Sigmoid colon (tissue), 7 donors: Measurements from ENCODE around the gene AMOTL2. TPM values are rescaled to one million over a fixed set of nuclear protein-coding genes. Genes with fewer than 3 reads are reported as not detected.

Source experiments
- DNase-seq: peaks from one replicate; pipeline ENCODE4 v3.0.0-alpha.2; 2019
- H3K27ac ChIP-seq, 4 donors: fragments of 200-600 bp; sonication (generic); one replicate each; pipeline ENCODE4 v1.5.1; 2016 to 2019; ENCODE audit warnings: mild to moderate bottlenecking in 1 of 4
- H3K27me3 ChIP-seq, 3 donors: fragments of 200-600 bp; sonication (generic); one replicate each; pipeline ENCODE4 v1.5.1; 2019; ENCODE audit warnings: mild to moderate bottlenecking in 1 of 3
- H3K36me3 ChIP-seq, 4 donors: fragments of 200-600 bp; sonication (generic); one replicate each; pipeline ENCODE4 v1.5.1; 2016 to 2019
- H3K4me1 ChIP-seq, 4 donors: fragments of 200-600 bp; sonication (generic); one replicate each; pipeline ENCODE4 v1.5.1; 2017 to 2019
- H3K4me3 ChIP-seq, 4 donors: fragments of 200-600 bp; sonication (generic); one replicate each; pipeline ENCODE4 v1.5.1; 2017 to 2019; ENCODE audit warnings: mild to moderate bottlenecking in 2 of 4, moderate library complexity in 1 of 4
- H3K9me3 ChIP-seq, 4 donors: fragments of 200-600 bp in 3 of 4; sonication (generic) in 3 of 4; one replicate each; pipeline versions ENCODE4 v1.5.1 to v1.6.1; 2013 to 2019
- CTCF ChIP-seq, 4 experiments: fragments of 450-650 bp in 3 of 4; fragments of 200-600 bp in 1 of 4; IDR thresholded peaks; one replicate each; pipeline ENCODE4 v1.5.1; 2016 to 2019; ENCODE audit warnings: antibody characterized with exemption in 4 of 4, mild to moderate bottlenecking in 3 of 4, moderate library complexity in 2 of 4
- EP300 ChIP-seq, 4 donors: sonication (generic); formaldehyde crosslinking; IDR thresholded peaks; one replicate each; pipeline ENCODE4 v1.6.1; 2017; ENCODE audit warnings: antibody characterized with exemption in 4 of 4
- POLR2A ChIP-seq, 2 donors: fragments of 450-650 bp; IDR thresholded peaks; one replicate each; pipeline ENCODE4 v1.6.1; 2016; ENCODE audit warnings: antibody characterized with exemption in 2 of 2, mild to moderate bottlenecking in 2 of 2, moderate library complexity in 2 of 2
- POLR2AphosphoS5 ChIP-seq, 4 donors: sonication (generic); formaldehyde crosslinking; IDR thresholded peaks; one replicate each; pipeline ENCODE4 v1.6.1; 2017; ENCODE audit warnings: antibody characterized with exemption in 4 of 4
- WGBS, 2 donors: extraction: QIAGEN DNeasy Blood & Tissue Kit; methylation state at CpG; one replicate each; pipeline ENCODE4 v1.1.7; 2013; 5-methylcytosine and 5-hydroxymethylcytosine counted together
- intact Hi-C: fragments of 100-400 bp; cut with DNase I; formaldehyde crosslinking; loops from one replicate; pipeline ENCODE4 v1.15.1; 2023
- polyA plus RNA-seq, 3 donors: library from polyadenylated mRNA; stranded (reverse); fragments of 200-250 nt; gene quantifications; one replicate each; pipeline ENCODE4 v1.2.3, GENCODE V29; 2013
- total RNA-seq, 4 donors: library from RNA; depleted of rRNA; stranded (reverse); fragments of >200 nt; gene quantifications; one replicate each; pipeline ENCODE4 v1.1.0, GENCODE V29; 2016
- donor health status: healthy with polysubstance abuse.
- donor health status: Bipolar disorder and iron deficiency.
- donor health status: healthy.

AMOTL2 gene
- total RNA-seq = 100 to 1,000 TPM in 1 of 4 donors, 10 to 100 TPM in 3; 43.5 to 112 (median 47.6) TPM
- polyA plus RNA-seq = 10 to 100 TPM in 1 of 3 donors, 1 to 10 TPM in 2; 1.6 to 13.8 (median 9.9) TPM

DNA sequence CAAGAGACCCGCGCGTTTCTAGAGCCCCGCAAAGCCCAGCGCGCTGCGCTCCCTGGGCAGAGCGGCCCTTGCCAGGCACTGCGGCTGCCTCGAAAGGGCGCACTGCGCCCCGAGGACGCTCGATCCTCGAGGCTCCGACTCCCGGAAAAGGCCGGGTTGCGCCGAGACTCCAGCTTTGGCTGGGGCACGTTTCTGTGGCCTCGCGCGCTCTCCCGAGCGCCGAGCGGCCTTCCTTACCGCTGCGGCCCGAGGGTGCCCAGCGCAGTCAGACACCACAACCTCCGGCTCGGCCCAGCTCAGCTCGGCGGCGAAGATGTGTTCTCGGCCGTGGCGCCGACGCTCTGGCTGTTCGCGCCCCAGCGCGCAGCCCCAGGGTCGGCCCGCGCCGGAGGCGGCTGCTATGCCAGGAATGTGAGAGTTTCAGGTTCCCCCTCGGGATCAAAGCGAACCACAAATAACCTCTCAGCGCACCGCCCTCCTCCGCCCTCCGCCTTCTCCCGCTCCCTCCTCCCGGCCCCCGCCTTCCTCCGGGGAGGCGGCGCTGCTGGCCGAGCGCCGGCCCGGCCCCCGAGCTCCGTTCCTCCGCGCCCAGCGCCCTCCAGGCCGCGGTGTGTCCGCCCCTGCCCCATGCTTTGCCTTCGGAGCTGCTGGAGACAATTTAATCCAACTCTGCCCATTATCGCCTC, at the start of gene AMOTL2:
AMOTL2 (minus strand) TSS at position 343 of the 686 bp plus-strand sequence. CDS start 3,014 bp downstream, outside the sequence.
- H3K4me3 ChIP-seq = peak within 1 kb of the TSS; percentile 64 to 78 (median 74)
- H3K27me3 ChIP-seq = no peaks in the 10 kb centered on the region
- no peaks in the 10 kb centered on the region for H3K9me3 ChIP-seq
- DNase-seq = peak; percentile 95
- 1% methylated on average over 78 of the region's 78 CpGs for WGBS, 2 donors
- H3K27ac ChIP-seq = peak within 1 kb of the TSS; percentile 98 to 100 (median 100)
- intact Hi-C loops = loop anchor here (1.0 to 5.0 kb wide), 4 partner anchors 62 to 162 kb away; partner anchors contain the start of genes ANAPC13 and CEP63
- TF ChIP-seq CTCF (IDR thresholded peaks at IDR 0.05) (no peak), POLR2A (IDR thresholded peaks at IDR 0.05) (peak; percentile 80 to 94), EP300 (IDR thresholded peaks at IDR 0.05) (peak in 1 of 4 donors; percentile 52), POLR2AphosphoS5 (IDR thresholded peaks at IDR 0.05) (peak; percentile 63 to 98 (median 89))
- peaks cover 0 to 54% (median 49%) of the 10 kb centered on the region in 4 donors for H3K4me1 ChIP-seq
- H3K36me3 ChIP-seq = peaks cover 10 to 22% (median 16%) of the 10 kb centered on the region in 4 donors

- 40 to 51% methylated on average over 2 of the region's 2 CpGs for WGBS, 2 donors
- DNase-seq = no peak
- intact Hi-C loops = no loop called here
- H3K4me1 ChIP-seq = no peaks in the 10 kb centered on the region
- no peak overlapping the region for H3K4me3 ChIP-seq
- no peaks in the 10 kb centered on the region for H3K27me3 ChIP-seq
- no peak overlapping the region for H3K27ac ChIP-seq
- H3K9me3 ChIP-seq = no peaks in the 10 kb centered on the region
- H3K36me3 ChIP-seq = no peaks in the 10 kb centered on the region
- no peak for TF ChIP-seq POLR2AphosphoS5 (IDR thresholded peaks at IDR 0.05)
- no peak for TF ChIP-seq POLR2A (IDR thresholded peaks at IDR 0.05)
- no peak for TF ChIP-seq CTCF (IDR thresholded peaks at IDR 0.05)
- no peak for TF ChIP-seq EP300 (IDR thresholded peaks at IDR 0.05)
Observed at GRCh38 chr3:134423153-134423552, 48.9 kb upstream of the AMOTL2 start.

DNA sequence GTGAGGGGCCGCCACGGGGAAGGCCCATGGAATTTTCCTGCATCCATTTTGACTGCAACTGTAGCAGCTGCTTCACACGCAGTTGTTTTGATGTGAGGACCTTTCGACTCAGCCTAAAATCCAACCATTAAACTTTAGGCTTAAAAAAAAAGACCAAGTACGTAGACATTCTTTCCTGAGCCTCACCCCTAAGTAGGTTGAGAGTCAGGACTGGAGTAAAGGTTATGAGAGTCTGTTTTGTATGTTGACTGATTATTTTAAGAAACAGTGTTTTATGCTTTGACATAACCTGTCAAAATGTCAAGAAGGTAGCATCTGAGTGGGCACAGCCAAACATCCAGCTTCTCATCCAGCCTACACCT, 45.7 kb upstream of the AMOTL2 start:
- WGBS, 2 donors = 41 to 63% methylated on average over 5 of the region's 5 CpGs

GRCh38 chr3:134419214-134419959, 45.1 kb upstream of the AMOTL2 start:
- TF ChIP-seq POLR2AphosphoS5 (IDR thresholded peaks at IDR 0.05) = no peak
- no peak for TF ChIP-seq CTCF (IDR thresholded peaks at IDR 0.05)
- TF ChIP-seq POLR2A (IDR thresholded peaks at IDR 0.05) = no peak
- no peak for TF ChIP-seq EP300 (IDR thresholded peaks at IDR 0.05)
- H3K27me3 ChIP-seq = no peaks in the 10 kb centered on the region
- H3K4me1 ChIP-seq = no peaks in the 10 kb centered on the region
- intact Hi-C loops = no loop called here
- H3K9me3 ChIP-seq = no peaks in the 10 kb centered on the region
- no peak for DNase-seq
- no peak overlapping the region for H3K4me3 ChIP-seq
- H3K36me3 ChIP-seq = no peaks in the 10 kb centered on the region
- WGBS, 2 donors = 31 to 67% methylated on average over 5 of the region's 5 CpGs
- H3K27ac ChIP-seq = no peak overlapping the region

More for the DNA sequence above, 45.7 kb upstream of the AMOTL2 start:
- intact Hi-C loops = no loop called here
- DNase-seq = no peak
- H3K4me1 ChIP-seq = no peaks in the 10 kb centered on the region
- no peak overlapping the region for H3K27ac ChIP-seq
- TF ChIP-seq CTCF (IDR thresholded peaks at IDR 0.05) = no peak
- TF ChIP-seq POLR2AphosphoS5 (IDR thresholded peaks at IDR 0.05) = no peak
- H3K4me3 ChIP-seq = no peak overlapping the region
- no peaks in the 10 kb centered on the region for H3K9me3 ChIP-seq
- no peaks in the 10 kb centered on the region for H3K27me3 ChIP-seq
- no peaks in the 10 kb centered on the region for H3K36me3 ChIP-seq
